ENCODE data around the gene SLC16A11.
A peak's percentile ranks its signal among the peaks of the same experiment; 100 is the strongest.
"Not testable (repeated sequence)": the region's sequence is repeated elsewhere in the genome, so short reads cannot be mapped to it uniquely, and the experiment has no call there.

Gene SLC16A11

GRCh38 chr17:7043497-7044198, at the start of gene SLC16A11:
TSS of gene SLC16A11 (minus strand) at chr17:7044092. CDS start at chr17:7043513, 579 bp downstream.
- peak; percentile 79 for DNase-seq

- DNase-seq, result not testable (repeated sequence)
Observed at GRCh38 chr17:7091311-7092005, 47.6 kb upstream of the SLC16A11 start.

GRCh38 chr17:7089570-7089969, 45.7 kb upstream of the SLC16A11 start:
- not testable (repeated sequence) for DNase-seq

GRCh38 chr17:7088442-7088841, 44.5 kb upstream of the SLC16A11 start:
- DNase-seq, result peak; percentile 77

GRCh38 chr17:7084088-7084487, 40.2 kb upstream of the SLC16A11 start:
- no peak for DNase-seq

GRCh38 chr17:7083592-7083991, 39.7 kb upstream of the SLC16A11 start:
- no peak for DNase-seq

- DNase-seq, result no peak
Observed at GRCh38 chr17:7081341-7082062, 37.6 kb upstream of the SLC16A11 start.

- no peak for DNase-seq
Observed at GRCh38 chr17:7080456-7081041, 36.7 kb upstream of the SLC16A11 start.

GRCh38 chr17:7079581-7080455, 35.9 kb upstream of the SLC16A11 start, which contains the start of gene CLEC10A:
TSS of gene CLEC10A (minus strand) at chr17:7080251. CDS start at chr17:7078812, 1,439 bp downstream.
- DNase-seq, result no peak

- DNase-seq, result no peak
Observed at GRCh38 chr17:7078711-7079110, 34.8 kb upstream of the SLC16A11 start.

GRCh38 chr17:7077911-7078546, 34.1 kb upstream of the SLC16A11 start:
- DNase-seq, result no peak

GRCh38 chr17:7074931-7075330, 31.0 kb upstream of the SLC16A11 start:
- no peak for DNase-seq

- DNase-seq, result no peak
Observed at GRCh38 chr17:7072406-7072805, 28.5 kb upstream of the SLC16A11 start.

- DNase-seq, result no peak
Observed at GRCh38 chr17:7070712-7071111, 26.8 kb upstream of the SLC16A11 start.

GRCh38 chr17:7068268-7068667, 24.4 kb upstream of the SLC16A11 start:
- DNase-seq, result no peak

GRCh38 chr17:7067198-7067597, 23.3 kb upstream of the SLC16A11 start:
- no peak for DNase-seq

- no peak for DNase-seq
Observed at GRCh38 chr17:7064261-7064660, 20.4 kb upstream of the SLC16A11 start.

GRCh38 chr17:7063518-7064094, 19.7 kb upstream of the SLC16A11 start:
- no peak for DNase-seq

- no peak for DNase-seq
Observed at GRCh38 chr17:7060165-7060891, 16.4 kb upstream of the SLC16A11 start.

- DNase-seq, result no peak
Observed at GRCh38 chr17:7058831-7059447, 15.0 kb upstream of the SLC16A11 start.

All from NCI-H82 (cell line).